Type B pancreatic cell (in vitro differentiated cells): ENCODE data around the gene MYLK3. TPM values are rescaled to one million over a fixed set of nuclear protein-coding genes. Genes with fewer than 3 reads are reported as not detected.
"Not testable (repeated sequence)": the region's sequence is repeated elsewhere in the genome, so short reads cannot be mapped to it uniquely, and the experiment has no call there.

Source experiments
- DNase-seq: peaks from one replicate; pipeline ENCODE4 v3.0.0; 2021; ENCODE audit warnings: mixed read lengths; ENCODE audit not compliant: unreplicated experiment; ENCODE audit errors: extremely low spot score
- H3K27ac Mint-ChIP-seq: 2 replicates; pipeline ENCODE4 v1.8.0; 2021; ENCODE audit warnings: mild to moderate bottlenecking, mixed read lengths
- H3K27me3 Mint-ChIP-seq: 2 replicates; pipeline ENCODE4 v1.8.0; 2021; ENCODE audit warnings: mixed read lengths
- H3K36me3 Mint-ChIP-seq: 2 replicates; pipeline ENCODE4 v1.8.0; 2021; ENCODE audit warnings: mixed read lengths
- H3K4me1 Mint-ChIP-seq: one replicate; pipeline ENCODE4 v1.8.0; 2021; ENCODE audit warnings: mixed read lengths; ENCODE audit not compliant: unreplicated experiment
- H3K4me3 Mint-ChIP-seq: 2 replicates; pipeline ENCODE4 v1.8.0; 2021; ENCODE audit warnings: mild to moderate bottlenecking, mixed read lengths
- H3K9me3 Mint-ChIP-seq: 2 replicates; pipeline ENCODE4 v1.8.0; 2021; ENCODE audit warnings: mixed read lengths
- total RNA-seq: library from RNA; stranded (reverse); gene quantifications from 2 replicates; pipeline ENCODE4 v1.2.1, GENCODE V29; 2021; ENCODE audit warnings: low replicate concordance
- TF ChIP-seq, protein P1 (sequence below): fragments of 200-600 bp; sonication (generic); conservative IDR thresholded peaks from 2 replicates; pipeline ENCODE4 v1.5.0; 2021; ENCODE audit warnings: antibody characterized with exemption, mild to moderate bottlenecking

The MYLK3 gene
- total RNA-seq, 1 donor from 2014 or later: 0.82 TPM

DNA sequence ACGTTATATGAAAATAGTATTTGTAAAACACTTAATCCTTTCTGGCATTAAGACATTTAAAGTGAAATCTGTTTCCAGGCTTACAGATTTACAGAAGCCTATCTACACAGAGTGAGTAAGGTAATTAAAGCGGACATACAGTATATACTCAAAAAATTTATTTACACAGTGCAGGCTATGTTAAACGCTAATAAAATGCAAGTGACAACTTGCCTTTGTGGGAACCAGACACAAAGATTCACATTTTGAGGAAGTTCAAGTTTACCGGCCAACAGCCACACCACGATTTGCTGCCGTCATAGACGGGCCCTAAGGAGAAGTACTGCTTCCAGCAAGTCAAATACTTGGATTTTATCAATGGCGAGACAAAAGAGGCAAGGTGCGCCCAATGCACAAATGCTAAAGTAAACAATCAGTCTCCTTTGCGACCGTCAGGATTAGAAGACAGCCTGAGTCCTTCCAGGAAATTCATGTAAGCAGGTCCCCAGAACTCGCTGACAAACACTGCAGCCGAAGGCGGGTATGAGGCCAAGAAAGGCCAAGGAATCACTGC, 60.0 kb downstream of the MYLK3 start:
- Mint-ChIP-seq H3K4me3 (no peak overlapping the region), H3K4me1 (peaks cover 48% of the 10 kb centered on the region), H3K27ac (no peak overlapping the region), H3K36me3 (peaks cover 4% of the 10 kb centered on the region), H3K27me3 (no peaks in the 10 kb centered on the region), H3K9me3 (no peaks in the 10 kb centered on the region)
- DNase-seq: no peak
- TF ChIP-seq, protein P1, sequence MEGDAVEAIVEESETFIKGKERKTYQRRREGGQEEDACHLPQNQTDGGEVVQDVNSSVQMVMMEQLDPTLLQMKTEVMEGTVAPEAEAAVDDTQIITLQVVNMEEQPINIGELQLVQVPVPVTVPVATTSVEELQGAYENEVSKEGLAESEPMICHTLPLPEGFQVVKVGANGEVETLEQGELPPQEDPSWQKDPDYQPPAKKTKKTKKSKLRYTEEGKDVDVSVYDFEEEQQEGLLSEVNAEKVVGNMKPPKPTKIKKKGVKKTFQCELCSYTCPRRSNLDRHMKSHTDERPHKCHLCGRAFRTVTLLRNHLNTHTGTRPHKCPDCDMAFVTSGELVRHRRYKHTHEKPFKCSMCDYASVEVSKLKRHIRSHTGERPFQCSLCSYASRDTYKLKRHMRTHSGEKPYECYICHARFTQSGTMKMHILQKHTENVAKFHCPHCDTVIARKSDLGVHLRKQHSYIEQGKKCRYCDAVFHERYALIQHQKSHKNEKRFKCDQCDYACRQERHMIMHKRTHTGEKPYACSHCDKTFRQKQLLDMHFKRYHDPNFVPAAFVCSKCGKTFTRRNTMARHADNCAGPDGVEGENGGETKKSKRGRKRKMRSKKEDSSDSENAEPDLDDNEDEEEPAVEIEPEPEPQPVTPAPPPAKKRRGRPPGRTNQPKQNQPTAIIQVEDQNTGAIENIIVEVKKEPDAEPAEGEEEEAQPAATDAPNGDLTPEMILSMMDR: no peak

DNA sequence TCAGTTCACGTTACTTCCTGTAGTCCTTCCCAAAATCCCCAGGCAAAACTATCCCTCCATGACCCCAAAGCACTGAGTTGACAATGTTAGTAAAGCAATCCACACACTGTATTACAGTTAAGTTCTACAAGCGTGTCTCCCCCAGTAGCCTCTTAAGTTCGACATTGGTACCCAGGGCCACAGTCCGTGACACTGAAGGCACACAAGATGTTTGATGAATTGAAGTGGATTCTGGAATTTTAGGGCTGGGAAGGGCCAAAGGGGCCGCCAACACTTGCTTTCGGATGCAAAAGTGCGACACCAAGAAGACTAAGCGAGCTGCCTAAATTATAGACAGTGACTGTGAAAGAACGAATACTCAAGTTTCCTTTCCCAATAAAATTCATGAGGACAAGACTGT, 60.7 kb downstream of the MYLK3 start:
- DNase-seq: no peak
- Mint-ChIP-seq H3K36me3 (peaks cover 4% of the 10 kb centered on the region), H3K4me3 (no peak overlapping the region), H3K9me3 (no peaks in the 10 kb centered on the region), H3K4me1 (peaks cover 50% of the 10 kb centered on the region), H3K27me3 (no peaks in the 10 kb centered on the region), H3K27ac (no peak overlapping the region)
- TF ChIP-seq, protein P1: peak; percentile 9

GRCh38 chr16:46686815-46687473, 61.2 kb downstream of the MYLK3 start:
- peaks cover 46% of the 10 kb centered on the region for H3K4me1 Mint-ChIP-seq

DNA sequence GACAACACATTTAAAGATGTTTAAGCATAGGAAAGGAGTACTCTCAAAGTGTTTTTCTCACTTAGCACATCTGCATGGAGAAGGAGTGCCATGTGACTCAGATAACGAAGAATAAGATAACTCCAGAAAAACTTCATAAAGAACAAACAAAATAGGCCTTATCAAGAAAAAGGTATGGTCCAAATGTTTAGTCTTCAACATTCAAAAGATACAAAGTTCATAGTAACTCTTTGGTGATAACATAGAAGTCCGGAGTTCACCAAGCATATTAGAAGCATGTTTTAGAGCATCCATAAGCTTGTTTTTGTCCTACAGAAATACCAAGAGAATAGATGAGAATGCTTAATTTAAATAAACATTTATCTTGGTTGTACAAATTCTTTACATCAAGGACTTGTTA, 66.3 kb downstream of the MYLK3 start:
- DNase-seq, H3K27me3 Mint-ChIP-seq, H3K4me3 Mint-ChIP-seq, H3K9me3 Mint-ChIP-seq, H3K27ac Mint-ChIP-seq: not testable (repeated sequence)
- Mint-ChIP-seq H3K4me1 (peaks cover 23% of the 10 kb centered on the region), H3K36me3 (peaks cover 16% of the 10 kb centered on the region)

More at GRCh38 chr16:46686815-46687473, 61.2 kb downstream of the MYLK3 start:
- TF ChIP-seq, protein P1: no peak
- no peaks in the 10 kb centered on the region for H3K36me3 Mint-ChIP-seq
- H3K27ac Mint-ChIP-seq: no peak overlapping the region
- no peaks in the 10 kb centered on the region for H3K27me3 Mint-ChIP-seq
- peak overlapping the region; percentile 49 for H3K4me3 Mint-ChIP-seq
- DNase-seq: no peak
- H3K9me3 Mint-ChIP-seq: no peaks in the 10 kb centered on the region

DNA sequence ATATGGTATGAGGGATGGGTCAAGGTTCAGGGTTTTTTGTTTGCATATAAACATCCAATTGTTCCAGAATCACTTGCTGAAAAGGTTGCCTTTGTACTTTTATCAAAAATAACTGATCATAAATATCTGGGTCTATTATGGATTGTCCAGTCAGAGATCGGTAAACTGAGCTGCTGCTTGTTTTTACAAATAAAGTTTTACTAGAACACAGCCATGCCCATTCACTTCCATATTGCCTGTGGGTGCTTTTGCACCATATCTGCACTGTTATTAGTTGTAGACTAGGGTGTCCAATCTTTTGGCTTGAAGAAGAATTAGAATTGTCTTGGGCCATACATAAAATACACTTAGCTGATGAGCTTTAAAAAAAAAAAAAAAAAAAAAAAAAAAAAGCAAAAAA, 70.2 kb downstream of the MYLK3 start:
- H3K27ac Mint-ChIP-seq, H3K27me3 Mint-ChIP-seq, DNase-seq, H3K9me3 Mint-ChIP-seq, H3K4me1 Mint-ChIP-seq, H3K4me3 Mint-ChIP-seq: not testable (repeated sequence)
- H3K36me3 Mint-ChIP-seq: peaks cover 31% of the 10 kb centered on the region

DNA sequence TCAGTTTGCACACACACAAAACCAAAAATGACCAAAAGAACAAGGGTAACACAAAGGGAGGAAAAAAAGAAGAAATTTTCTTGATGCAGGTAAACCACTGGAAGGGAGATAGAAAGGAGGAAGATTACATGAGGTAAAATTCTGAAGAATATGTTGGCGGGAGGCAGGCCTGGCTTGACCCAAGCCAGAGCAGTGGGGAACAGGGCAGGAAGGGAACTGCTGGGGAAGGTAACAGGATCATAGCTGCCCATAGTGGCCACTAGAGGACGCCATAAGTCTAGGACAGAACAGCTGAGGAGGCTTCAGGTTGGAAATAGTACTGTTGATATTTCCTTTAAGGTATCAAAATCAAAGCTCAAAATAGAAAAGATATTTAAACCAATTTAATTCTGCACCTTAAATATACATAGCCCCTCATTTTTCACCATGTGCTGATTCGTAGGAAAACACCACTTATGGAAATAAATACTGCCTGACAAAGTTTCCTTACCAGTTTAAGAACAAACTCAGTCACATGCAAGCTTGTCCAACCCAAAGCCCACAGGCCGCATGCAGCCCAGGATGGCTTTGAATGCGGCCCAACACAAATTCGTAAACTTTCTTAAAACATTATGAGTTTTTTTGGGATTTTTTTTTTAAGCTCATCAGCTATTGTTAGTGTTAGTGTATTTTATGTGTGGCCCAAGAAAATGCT, 74.7 kb downstream of the MYLK3 start:
- Mint-ChIP-seq H3K27ac (no peak overlapping the region), H3K27me3 (no peaks in the 10 kb centered on the region), H3K4me3 (no peak overlapping the region), H3K9me3 (no peaks in the 10 kb centered on the region), H3K36me3 (peaks cover 39% of the 10 kb centered on the region), H3K4me1 (no peaks in the 10 kb centered on the region)
- TF ChIP-seq, protein P1: peak; percentile 95
- DNase-seq: no peak
